ENCODE measurements around the gene NEAT1.

DNA sequence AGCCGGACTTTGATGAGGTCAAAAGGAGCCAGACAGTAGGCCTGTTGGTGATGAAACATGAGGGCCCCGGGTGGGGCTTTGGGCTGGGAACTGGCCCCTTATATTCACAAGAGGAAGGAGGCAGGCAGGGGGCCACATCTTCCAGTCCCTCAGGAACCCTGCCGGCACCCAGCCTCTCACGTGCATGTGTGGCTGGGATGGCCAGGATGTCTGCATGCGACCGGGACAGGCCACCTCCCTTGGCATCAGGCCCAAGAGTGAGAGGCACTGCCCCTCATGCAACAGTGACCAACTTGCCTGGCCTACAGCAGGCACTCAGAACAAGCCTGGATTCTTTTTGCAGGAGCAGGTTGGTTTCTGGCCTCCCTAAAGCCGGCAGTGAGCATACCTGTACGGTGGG lies 45.6 kb upstream of the NEAT1 start:
- TF ChIP-seq, protein P1, sequence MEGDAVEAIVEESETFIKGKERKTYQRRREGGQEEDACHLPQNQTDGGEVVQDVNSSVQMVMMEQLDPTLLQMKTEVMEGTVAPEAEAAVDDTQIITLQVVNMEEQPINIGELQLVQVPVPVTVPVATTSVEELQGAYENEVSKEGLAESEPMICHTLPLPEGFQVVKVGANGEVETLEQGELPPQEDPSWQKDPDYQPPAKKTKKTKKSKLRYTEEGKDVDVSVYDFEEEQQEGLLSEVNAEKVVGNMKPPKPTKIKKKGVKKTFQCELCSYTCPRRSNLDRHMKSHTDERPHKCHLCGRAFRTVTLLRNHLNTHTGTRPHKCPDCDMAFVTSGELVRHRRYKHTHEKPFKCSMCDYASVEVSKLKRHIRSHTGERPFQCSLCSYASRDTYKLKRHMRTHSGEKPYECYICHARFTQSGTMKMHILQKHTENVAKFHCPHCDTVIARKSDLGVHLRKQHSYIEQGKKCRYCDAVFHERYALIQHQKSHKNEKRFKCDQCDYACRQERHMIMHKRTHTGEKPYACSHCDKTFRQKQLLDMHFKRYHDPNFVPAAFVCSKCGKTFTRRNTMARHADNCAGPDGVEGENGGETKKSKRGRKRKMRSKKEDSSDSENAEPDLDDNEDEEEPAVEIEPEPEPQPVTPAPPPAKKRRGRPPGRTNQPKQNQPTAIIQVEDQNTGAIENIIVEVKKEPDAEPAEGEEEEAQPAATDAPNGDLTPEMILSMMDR (IDR thresholded peaks at IDR 0.05), result no peak
- no peak for TF ChIP-seq POLR2A (IDR thresholded peaks at IDR 0.05)
- TF ChIP-seq POLR2AphosphoS5 (IDR thresholded peaks at IDR 0.05), result no peak
- no peak for TF ChIP-seq EP300 (IDR thresholded peaks at IDR 0.05)

Data from gastroesophageal sphincter (tissue), 3 donors.